Erythroblast (primary cell): Measurements from ENCODE around the gene DBX1.

ENCODE experiments used
- DNase-seq, 2 experiments: peaks; one replicate each; lab custom pipeline; 2025; lab: John Stamatoyannopoulos, UW
- GATA1 ChIP-seq: IDR thresholded peaks from 2 replicates; pipeline ENCODE4 v1.6.1; 2011; ENCODE audit warnings: low read depth, mild to moderate bottlenecking, control low read depth, low read length, moderate library complexity
- POLR2A ChIP-seq: IDR thresholded peaks from 2 replicates; pipeline ENCODE4 v1.6.1; 2011; ENCODE audit warnings: mild to moderate bottlenecking, low read length

DBX1 gene

GRCh38 chr11:20178976-20179375 is 18.7 kb upstream of the DBX1 start:
- no peak for DNase-seq
- TF ChIP-seq GATA1 (no peak), POLR2A (no peak)

GRCh38 chr11:20177136-20177535 is 16.9 kb upstream of the DBX1 start:
- TF ChIP-seq POLR2A (no peak), GATA1 (no peak)
- DNase-seq: no peak

DNA sequence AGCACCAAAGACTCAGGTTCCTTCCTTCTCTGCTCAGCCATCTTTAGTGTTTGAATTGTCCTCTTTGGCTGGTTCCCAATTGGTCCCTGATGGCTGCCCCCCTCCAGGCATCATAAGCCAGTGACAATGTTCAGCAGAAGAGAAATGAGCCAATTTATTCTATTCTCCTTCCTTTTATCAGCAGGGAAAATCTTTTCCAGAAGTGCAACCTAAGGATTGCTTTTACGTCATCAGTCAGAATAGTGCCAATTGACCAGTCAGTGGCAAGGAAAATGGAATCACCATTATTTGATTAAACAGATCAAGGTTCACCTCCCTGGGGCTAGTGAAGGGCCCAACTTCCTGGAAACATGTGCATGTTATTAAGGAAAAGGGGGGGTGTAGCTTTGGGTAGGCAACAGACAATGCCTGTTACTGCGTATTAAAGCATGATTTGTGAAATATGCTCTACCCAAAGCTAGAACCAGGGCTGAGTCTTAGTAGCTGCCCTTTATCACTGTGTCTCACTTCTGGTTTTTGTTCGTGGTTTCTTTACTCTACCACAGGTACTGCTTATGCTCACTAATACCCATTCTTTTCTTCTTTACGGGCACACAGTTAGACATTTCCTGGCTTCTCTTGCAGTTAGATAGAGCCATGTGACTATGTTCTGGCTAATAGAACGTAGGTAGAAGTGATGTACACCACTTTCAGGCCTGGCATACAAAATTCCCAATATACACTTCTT is 12.6 kb upstream of the DBX1 start:
- no peak for DNase-seq
- no peak for TF ChIP-seq POLR2A
- no peak for TF ChIP-seq GATA1

- TF ChIP-seq POLR2A (no peak), GATA1 (no peak)
- no peak for DNase-seq
Measured at GRCh38 chr11:20163783-20164481, 3.7 kb upstream of the DBX1 start.

- no peak for TF ChIP-seq POLR2A
- TF ChIP-seq GATA1: no peak
- DNase-seq: peak in 1 of 2 experiments; percentile 5
Measured at GRCh38 chr11:20162824-20163782, 2.8 kb upstream of the DBX1 start.

- TF ChIP-seq GATA1: no peak
- TF ChIP-seq POLR2A: no peak
- DNase-seq: no peak
Measured at GRCh38 chr11:20161923-20162744, 1.9 kb upstream of the DBX1 start.

GRCh38 chr11:20161230-20161918 is 1.1 kb upstream of the DBX1 start:
- no peak for DNase-seq
- TF ChIP-seq GATA1 (no peak), POLR2A (no peak)

GRCh38 chr11:20159466-20160381 is 551 bp downstream of the DBX1 start:
- no peak for DNase-seq
- TF ChIP-seq POLR2A (no peak), GATA1 (no peak)

- TF ChIP-seq POLR2A (no peak), GATA1 (no peak)
- peak; percentile 32 to 42 for DNase-seq
Measured at GRCh38 chr11:20158597-20159257, 1.5 kb downstream of the DBX1 start.

GRCh38 chr11:20157728-20158127 is 2.5 kb downstream of the DBX1 start:
- TF ChIP-seq POLR2A (no peak), GATA1 (no peak)
- DNase-seq: no peak
